Suprapubic skin (tissue), 3 donors: ENCODE results near the gene C5orf24.

ENCODE experiments used
- CTCF ChIP-seq, 2 donors: fragments of 200-600 bp in 1 of 2; fragments of 450-650 bp in 1 of 2; sonication (generic) in 1 of 2; IDR thresholded peaks; one replicate each; pipeline ENCODE4 v1.5.1; 2016 to 2019; ENCODE audit warnings: antibody characterized with exemption in 2 of 2, mild to moderate bottlenecking in 1 of 2, moderate library complexity in 1 of 2
- POLR2AphosphoS5 ChIP-seq, 3 donors: sonication (generic); formaldehyde crosslinking; IDR thresholded peaks; one replicate each; pipeline ENCODE4 v1.6.1; 2017; ENCODE audit warnings: antibody characterized with exemption in 3 of 3

- no peak for TF ChIP-seq POLR2AphosphoS5 (IDR thresholded peaks at IDR 0.05)
- no peak for TF ChIP-seq CTCF (IDR thresholded peaks at IDR 0.05)
These were observed 61.0 kb downstream of the C5orf24 start for GRCh38 chr5:134906811-134907210.
